MCF 10A (cell line): ENCODE results near the gene DNM1L. TPM values are rescaled to one million over a fixed set of nuclear protein-coding genes. Genes with fewer than 3 reads are reported as not detected.

Source experiments
- BruUV-seq: library from RNA; stranded (reverse); fragments of 400-500 nt; replicated peaks from 2 replicates; lab custom pipeline; 2021; lab: Mats Ljungman, UMichigan
- CTCF ChIA-PET: fragments of 300-600 bp; sonication (Branson Sonifier 250); formaldehyde crosslinking; extraction: SDS; loops from one replicate; lab custom pipeline; 2021; ENCODE audit warnings: antibody characterized with exemption, inconsistent platforms; lab: Yijun Ruan, JAX
- POLR2A ChIA-PET: fragments of 300-600, 350-650 bp; sonication (Branson Sonifier 250); formaldehyde crosslinking; extraction: SDS; loops from one replicate; lab custom pipeline; 2020; ENCODE audit warnings: antibody characterized with exemption, inconsistent platforms; lab: Yijun Ruan, JAX
- DNase-seq: peaks from one replicate; pipeline ENCODE4 v3.0.0-alpha.2; 2018; ENCODE audit not compliant: unreplicated experiment
- H3K27ac Mint-ChIP-seq: one replicate; pipeline ENCODE4 v1.8.0; 2022; ENCODE audit warnings: mild to moderate bottlenecking, low read depth, mixed read lengths; ENCODE audit not compliant: unreplicated experiment
- H3K27me3 Mint-ChIP-seq: one replicate; pipeline ENCODE4 v1.8.0; 2022; ENCODE audit warnings: mixed read lengths; ENCODE audit not compliant: insufficient read depth, unreplicated experiment
- H3K36me3 Mint-ChIP-seq: one replicate; pipeline ENCODE4 v1.8.0; 2022; ENCODE audit warnings: mild to moderate bottlenecking, moderate library complexity, mixed read lengths; ENCODE audit not compliant: insufficient read depth, unreplicated experiment
- H3K4me1 Mint-ChIP-seq: one replicate; pipeline ENCODE4 v1.8.0; 2022; ENCODE audit warnings: mixed read lengths; ENCODE audit not compliant: insufficient read depth, unreplicated experiment
- H3K4me3 Mint-ChIP-seq: one replicate; pipeline ENCODE4 v1.8.0; 2022; ENCODE audit warnings: mild to moderate bottlenecking, moderate library complexity, mixed read lengths; ENCODE audit not compliant: unreplicated experiment
- H3K9me3 Mint-ChIP-seq: one replicate; pipeline ENCODE4 v1.8.0; 2022; ENCODE audit warnings: mixed read lengths; ENCODE audit not compliant: unreplicated experiment
- CTCF ChIP-seq: fragments of 200-600 bp; IDR thresholded peaks from one replicate; pipeline ENCODE4 v1.8.0; 2022; ENCODE audit warnings: antibody characterized with exemption, mild to moderate bottlenecking; ENCODE audit not compliant: unreplicated experiment
- intact Hi-C: fragments of 100-400 bp; cut with micrococcal nuclease; formaldehyde crosslinking; loops from 2 replicates; pipeline ENCODE4 v1.14.1; 2022
- total RNA-seq: library from RNA; stranded (reverse); gene quantifications from 2 replicates; pipeline ENCODE4 v1.2.3, GENCODE V29; 2022

The DNM1L gene
- total RNA-seq, 1 experiment from 2014 or later: 86.9 TPM

GRCh38 chr12:32734952-32735351 is 55.9 kb downstream of the DNM1L start:
- Mint-ChIP-seq H3K27me3 (no peaks in the 10 kb centered on the region), H3K36me3 (peaks cover 77% of the 10 kb centered on the region), H3K4me1 (no peaks in the 10 kb centered on the region), H3K27ac (no peak overlapping the region), H3K4me3 (no peak overlapping the region), H3K9me3 (no peaks in the 10 kb centered on the region)
- no TSS peak for BruUV-seq
- no peak for DNase-seq
- TF ChIP-seq CTCF: no peak
- ChIA-PET POLR2A (no interaction called here), CTCF (interaction anchor here (1.0 to 1.6 kb wide), 2 partner anchors 10 to 21 kb away, joined by 3 to 10 read pairs; partner anchors contain the start of gene YARS2)
- intact Hi-C loops: no loop called here

GRCh38 chr12:32736445-32736844 is 57.3 kb downstream of the DNM1L start:
- Mint-ChIP-seq H3K36me3 (peaks cover 82% of the 10 kb centered on the region), H3K4me3 (no peak overlapping the region), H3K9me3 (no peaks in the 10 kb centered on the region), H3K4me1 (no peaks in the 10 kb centered on the region), H3K27ac (no peak overlapping the region), H3K27me3 (no peaks in the 10 kb centered on the region)
- DNase-seq: no peak
- POLR2A ChIA-PET: interaction anchor here (0.6 to 1.9 kb wide), 2 partner anchors 13 to 19 kb away, joined by 4 to 11 read pairs; partner anchors contain the start of gene YARS2
- BruUV-seq: no TSS peak
- no peak for TF ChIP-seq CTCF
- intact Hi-C loops: no loop called here
- CTCF ChIA-PET: interaction anchor here (1.1 kb wide), 1 partner anchor 1269 kb away, joined by 3 read pairs; no protein-coding TSS in a partner anchor

- no peak for TF ChIP-seq CTCF
- BruUV-seq: no TSS peak
- no peak for DNase-seq
- ChIA-PET POLR2A (interaction anchor here (1.9 kb wide), 1 partner anchor 18 kb away, joined by 11 read pairs; the partner anchor contains the start of gene YARS2), CTCF (interaction anchor here (1.0 kb wide), 1 partner anchor 18 kb away, joined by 3 read pairs; no protein-coding TSS in a partner anchor)
- Mint-ChIP-seq H3K9me3 (no peaks in the 10 kb centered on the region), H3K27me3 (no peaks in the 10 kb centered on the region), H3K4me1 (no peaks in the 10 kb centered on the region), H3K4me3 (no peak overlapping the region), H3K27ac (no peak overlapping the region), H3K36me3 (peaks cover 87% of the 10 kb centered on the region)
- intact Hi-C loops: no loop called here
These were observed 58.6 kb downstream of the DNM1L start for GRCh38 chr12:32737715-32738114.

GRCh38 chr12:32739279-32739678 is 60.2 kb downstream of the DNM1L start:
- Mint-ChIP-seq H3K27ac (no peak overlapping the region), H3K27me3 (no peaks in the 10 kb centered on the region), H3K4me1 (no peaks in the 10 kb centered on the region), H3K4me3 (no peak overlapping the region), H3K9me3 (no peaks in the 10 kb centered on the region), H3K36me3 (peaks cover 87% of the 10 kb centered on the region)
- POLR2A ChIA-PET: no interaction called here
- BruUV-seq: no TSS peak
- no peak for DNase-seq
- intact Hi-C loops: no loop called here
- CTCF ChIA-PET: no interaction called here
- TF ChIP-seq CTCF: no peak
